ENCODE results near the gene PPP6R2. TPM values are rescaled to one million over a fixed set of nuclear protein-coding genes. Genes with fewer than 3 reads are reported as not detected.

PPP6R2 gene
- total RNA-seq = 10 to 100 TPM; 40.0 to 53.3 TPM

GRCh38 chr22:50342651-50343540 is at the start of gene PPP6R2:
PPP6R2 (plus strand) TSS chr22:50343327; CDS start chr22:50393909, 50,582 bp downstream.

DNA sequence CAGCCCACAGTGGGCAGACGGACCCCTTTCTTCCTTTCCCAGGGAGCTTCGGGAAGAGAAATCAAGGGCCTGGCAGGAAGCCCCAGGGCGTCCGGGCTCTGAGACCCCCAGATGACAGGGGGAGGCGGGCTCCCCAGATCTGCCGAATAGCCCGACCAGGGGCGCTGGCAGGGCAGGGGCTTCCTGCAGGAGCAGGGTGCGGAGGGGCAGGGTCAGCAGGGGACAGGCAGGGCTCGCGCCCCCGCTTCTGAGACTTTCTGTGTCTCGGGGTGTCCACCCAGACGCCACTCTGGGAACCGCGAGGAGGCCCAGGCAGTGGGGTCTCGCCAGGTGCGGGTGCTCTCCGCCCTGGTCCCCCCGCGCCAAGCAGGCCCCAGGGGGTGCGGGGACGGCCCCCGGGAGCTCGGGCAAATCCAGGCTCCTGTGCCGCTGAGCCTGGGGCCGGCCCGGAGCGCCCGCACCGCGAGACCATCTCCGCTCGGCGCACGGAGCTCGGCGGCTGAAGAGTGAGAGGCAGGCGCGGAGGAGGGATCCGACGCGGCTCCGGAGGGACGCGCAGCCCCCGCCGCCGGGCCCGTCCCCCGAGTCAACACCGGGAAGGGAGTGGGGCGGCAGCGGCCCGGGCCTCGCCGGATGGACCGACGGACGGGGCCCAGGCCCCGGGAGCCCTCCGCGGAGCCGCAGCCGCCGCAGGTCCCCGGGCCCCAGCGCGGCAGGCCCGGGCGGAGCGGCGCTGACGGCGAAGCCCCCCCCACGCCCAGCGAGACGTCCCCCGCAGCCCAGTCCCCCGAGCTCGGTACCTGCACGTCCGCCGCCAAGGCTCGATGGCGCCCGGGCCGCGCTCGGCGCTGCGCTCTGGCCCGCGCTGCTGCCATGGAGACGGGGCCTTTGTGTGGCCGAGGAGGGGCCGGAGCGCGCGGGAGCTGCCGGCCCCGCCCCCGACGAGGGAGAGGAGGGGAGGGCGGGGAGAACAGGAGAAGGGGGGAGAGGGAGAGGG is 36.1 kb upstream of the PPP6R2 start, which contains the start of gene PLXNB2:
Gene PLXNB2, minus strand, starts transcription at position 894 of the 997 bp plus-strand sequence. CDS start 17,062 bp downstream, outside the sequence.

GRCh38 chr22:50326956-50327710 is 16.0 kb upstream of the PPP6R2 start, which contains the start of gene DENND6B:
DENND6B (minus strand) TSS chr22:50327012; CDS start chr22:50326988, 24 bp downstream.

DNA sequence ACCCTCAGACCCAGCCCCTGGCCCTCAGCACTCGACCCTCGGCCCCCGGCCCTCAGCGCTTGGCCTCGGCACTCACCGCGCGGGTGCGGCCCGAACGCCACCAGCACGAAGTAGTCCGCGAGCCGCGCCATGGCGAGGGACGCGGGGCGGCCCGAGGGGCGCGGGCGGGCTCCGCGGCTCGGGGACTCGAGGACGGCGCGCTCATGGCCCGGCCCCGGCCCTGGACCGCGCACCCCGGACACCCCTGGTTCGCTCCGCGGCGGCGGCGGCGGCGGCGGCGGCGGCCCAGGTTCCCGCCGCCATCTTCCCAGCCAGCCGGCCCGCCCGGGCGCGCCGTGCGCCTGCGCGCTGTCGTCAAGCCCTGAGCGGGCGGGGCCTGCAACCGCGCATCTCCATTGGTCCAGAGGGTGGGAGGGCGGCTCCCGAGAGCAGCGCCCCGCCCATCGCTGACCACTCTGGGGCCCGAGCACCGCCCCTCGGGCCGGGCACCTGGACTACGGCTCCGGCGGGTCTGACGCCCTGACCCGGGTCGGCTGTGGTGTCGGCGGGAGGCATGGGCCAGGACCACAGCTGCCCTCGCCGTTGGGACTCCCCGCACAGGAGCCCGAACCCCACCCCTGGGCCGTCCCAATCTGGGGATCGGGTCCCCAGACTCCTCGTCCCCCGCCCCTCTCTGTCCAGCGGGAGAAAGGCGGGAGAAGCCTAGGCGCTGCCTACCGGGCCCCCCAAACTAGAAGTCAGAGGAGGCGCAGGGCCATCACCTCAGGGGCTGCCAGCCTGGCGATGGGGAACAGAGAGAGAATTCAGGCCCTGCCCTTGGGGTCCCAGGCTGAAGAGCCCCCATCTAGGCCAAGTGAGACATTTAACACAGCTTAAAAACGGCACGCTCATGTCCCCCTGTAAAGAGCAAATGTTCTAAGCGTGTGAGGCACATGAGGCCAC is 131.9 kb downstream of the PPP6R2 start, which contains the start of gene SBF1:
Gene SBF1, minus strand, starts transcription at position 326 of the 942 bp plus-strand sequence. Its CDS starts 195 bp downstream, at position 131.

GRCh38 chr22:50481440-50482106 is 138.4 kb downstream of the PPP6R2 start, which contains the start of gene ADM2:
ADM2 (plus strand) TSS chr22:50481543; CDS start chr22:50481848, 305 bp downstream.

GRCh38 chr22:50486561-50487289 is 143.6 kb downstream of the PPP6R2 start, which contains the start of gene MIOX:
MIOX (plus strand) TSS chr22:50486859; CDS start chr22:50486898, 39 bp downstream.

Other genes starting within 250 kb of the PPP6R2 start
- under 1 TPM; 0.33 to 0.69 TPM for gene PANX2, start 172.6 kb upstream of the PPP6R2 start, total RNA-seq
- gene TRABD, start 157.4 kb upstream of the PPP6R2 start, total RNA-seq = 10 to 100 TPM; 28.2 to 44.0 TPM
- gene SELENOO, start 142.3 kb upstream of the PPP6R2 start, total RNA-seq = 10 to 100 TPM; 22.4 to 35.3 TPM
- 10 to 100 TPM; 24.6 to 24.8 TPM for gene TUBGCP6, start 98.3 kb upstream of the PPP6R2 start, total RNA-seq
- 10 to 100 TPM; 24.8 to 26.0 TPM for gene HDAC10, start 92.1 kb upstream of the PPP6R2 start, total RNA-seq
- 10 to 100 TPM; 20.6 to 21.7 TPM for gene MAPK12, start 81.6 kb upstream of the PPP6R2 start, total RNA-seq
- 1 to 10 TPM; 1.7 to 2.1 TPM for gene MAPK11, start 72.9 kb upstream of the PPP6R2 start, total RNA-seq
- 10 to 100 TPM; 56.3 to 66.1 TPM for gene PLXNB2, start 35.7 kb upstream of the PPP6R2 start, total RNA-seq
- gene DENND6B, start 16.3 kb upstream of the PPP6R2 start, total RNA-seq = 1 to 10 TPM in 1 of 2 donors, under 1 TPM in 1; 0.67 to 2.8 TPM
- gene SBF1, start 131.7 kb downstream of the PPP6R2 start, total RNA-seq = 10 to 100 TPM; 61.9 to 68.5 TPM
- 1 to 10 TPM in 1 of 2 donors, under 1 TPM in 1; 0.33 to 1.0 TPM for gene ADM2, start 138.2 kb downstream of the PPP6R2 start, total RNA-seq
- not detected for gene MIOX, start 143.5 kb downstream of the PPP6R2 start, total RNA-seq
- gene LMF2, start 164.4 kb downstream of the PPP6R2 start, total RNA-seq = 10 to 100 TPM; 49.6 to 69.9 TPM
- 10 to 100 TPM; 35.8 to 56.6 TPM for gene NCAPH2, start 164.9 kb downstream of the PPP6R2 start, total RNA-seq
- gene SCO2, start 182.3 kb downstream of the PPP6R2 start, total RNA-seq = 1 to 10 TPM; 5.2 to 6.3 TPM
- 100 to 1,000 TPM; 295 to 352 TPM for gene TYMP, start 186.7 kb downstream of the PPP6R2 start, total RNA-seq
- gene KLHDC7B, start 202.6 kb downstream of the PPP6R2 start, total RNA-seq = under 1 TPM in 1 of 2 donors, not detected in 1; under 0.01 TPM
- gene SYCE3, start 219.6 kb downstream of the PPP6R2 start, total RNA-seq = not detected
- gene CPT1B, start 235.1 kb downstream of the PPP6R2 start, total RNA-seq = 10 to 100 TPM in 1 of 2 donors, 1 to 10 TPM in 1; 7.7 to 15.5 TPM
- gene CHKB, start 239.5 kb downstream of the PPP6R2 start, total RNA-seq = 10 to 100 TPM; 25.0 to 41.3 TPM

Measured in melanocyte of skin (primary cell).